ENCODE results near the gene SLC4A1AP.
"Not testable (repeated sequence)": the region's sequence is repeated elsewhere in the genome, so short reads cannot be mapped to it uniquely, and the experiment has no call there.

Gene SLC4A1AP

GRCh38 chr2:27627963-27628766 lies 35.5 kb upstream of the SLC4A1AP start:
- Histone ChIP-seq H3F3A (ENCODE audit: insufficient read depth) (peaks cover 5% of the 10 kb centered on the region; the same call in 1 of the 2 replicates), H3K36me3 (ENCODE audit: low read length) (peaks cover 6% of the 10 kb centered on the region), H3K4me2 (ENCODE audit: low read depth, low read length, poor library complexity, severe bottlenecking) (peak overlapping the region; percentile 92), H4K20me1 (ENCODE audit: low read depth, low read length) (no peaks in the 10 kb centered on the region), H3K27me3 (ENCODE audit: low read length) (no peaks in the 10 kb centered on the region), H3K4me3 (ENCODE audit: insufficient read depth, low read length, poor library complexity, severe bottlenecking) (peak overlapping the region; percentile 95), H3K9me3 (ENCODE audit: insufficient read depth, low read length) (no peaks in the 10 kb centered on the region), H3K27ac (ENCODE audit: low read depth, low read length) (no peak overlapping the region), H3K79me2 (ENCODE audit: insufficient read depth, low read length) (peaks cover 8% of the 10 kb centered on the region), H3K9ac (ENCODE audit: low read length) (peak overlapping the region; percentile 84), H3K9me2 (replicated peaks; ENCODE audit: insufficient read depth, low read length) (no peaks in the 10 kb centered on the region), H2AFZ (ENCODE audit: low read depth, low read length, severe bottlenecking) (peak overlapping the region; percentile 97)
- no peak for TF ChIP-seq CTCF (IDR thresholded peaks at IDR 0.05; ENCODE audit: insufficient read depth, low read length, poor library complexity, severe bottlenecking)
- no peak for TF ChIP-seq EZH2phosphoT487 (conservative IDR thresholded peaks at IDR 0.05; ENCODE audit: low read length)

- Histone ChIP-seq H4K20me1 (ENCODE audit: low read depth, low read length) (no peaks in the 10 kb centered on the region), H3K9ac (ENCODE audit: low read length) (peak within 1 kb of the TSS; percentile 84), H2AFZ (ENCODE audit: low read depth, low read length, severe bottlenecking) (peak within 1 kb of the TSS; percentile 97), H3F3A (ENCODE audit: insufficient read depth) (peaks cover 5% of the 10 kb centered on the region; the same call in 1 of the 2 replicates), H3K4me2 (ENCODE audit: low read depth, low read length, poor library complexity, severe bottlenecking) (peak within 1 kb of the TSS; percentile 92), H3K27me3 (ENCODE audit: low read length) (no peaks in the 10 kb centered on the region), H3K4me3 (ENCODE audit: insufficient read depth, low read length, poor library complexity, severe bottlenecking) (peak within 1 kb of the TSS; percentile 95), H3K9me3 (ENCODE audit: insufficient read depth, low read length) (no peaks in the 10 kb centered on the region), H3K79me2 (ENCODE audit: insufficient read depth, low read length) (peaks cover 8% of the 10 kb centered on the region), H3K27ac (ENCODE audit: low read depth, low read length) (peak within 1 kb of the TSS; percentile 24; the same call in 1 of the 2 replicates), H3K9me2 (replicated peaks; ENCODE audit: insufficient read depth, low read length) (no peaks in the 10 kb centered on the region), H3K36me3 (ENCODE audit: low read length) (peaks cover 6% of the 10 kb centered on the region)
- TF ChIP-seq CTCF (IDR thresholded peaks at IDR 0.05; ENCODE audit: insufficient read depth, low read length, poor library complexity, severe bottlenecking) = no peak
Observed at GRCh38 chr2:27628767-27629709, 34.7 kb upstream of the SLC4A1AP start, which contains the start of the genes CCDC121 and GPN1. CCDC121 (minus strand) TSS chr2:27629012; CDS start chr2:27627799, 1,213 bp downstream. GPN1 (plus strand) TSS chr2:27629050; CDS start chr2:27629059, 9 bp downstream.

GRCh38 chr2:27630257-27630656 lies 33.4 kb upstream of the SLC4A1AP start:
- not testable (repeated sequence) for H3K9me2 ChIP-seq (replicated peaks; ENCODE audit: insufficient read depth, low read length); H3K9me3 ChIP-seq (ENCODE audit: insufficient read depth, low read length); H3K27me3 ChIP-seq (ENCODE audit: low read length); H3K9ac ChIP-seq (ENCODE audit: low read length); H3K79me2 ChIP-seq (ENCODE audit: insufficient read depth, low read length); H3K4me3 ChIP-seq (ENCODE audit: insufficient read depth, low read length, poor library complexity, severe bottlenecking); H2AFZ ChIP-seq (ENCODE audit: low read depth, low read length, severe bottlenecking); H4K20me1 ChIP-seq (ENCODE audit: low read depth, low read length); H3F3A ChIP-seq (ENCODE audit: insufficient read depth); H3K27ac ChIP-seq (ENCODE audit: low read depth, low read length)
- H3K4me2 ChIP-seq (ENCODE audit: low read depth, low read length, poor library complexity, severe bottlenecking) = peak overlapping the region; percentile 92
- peaks cover 12% of the 10 kb centered on the region for H3K36me3 ChIP-seq (ENCODE audit: low read length)
